Skeletal muscle tissue (tissue), 4 donors: ENCODE measurements around the gene CELA3A. TPM values are rescaled to one million over a fixed set of nuclear protein-coding genes. Genes with fewer than 3 reads are reported as not detected.

ENCODE experiments used
- H3K27ac ChIP-seq: one replicate; pipeline ENCODE4 v1.7.0; 2013; ENCODE audit warnings: mild to moderate bottlenecking, low read depth, low read length, inconsistent platforms
- H3K27me3 ChIP-seq, 3 donors: one replicate each; pipeline ENCODE4 v1.7.0; 2013; ENCODE audit warnings: low read length in 3 of 3; ENCODE audit not compliant: control insufficient read depth in 3 of 3, insufficient read depth in 3 of 3
- H3K36me3 ChIP-seq, 3 donors: one replicate each; pipeline ENCODE4 v1.7.0; 2013; ENCODE audit warnings: low read length in 3 of 3; ENCODE audit not compliant: control insufficient read depth in 3 of 3, insufficient read depth in 3 of 3
- H3K4me1 ChIP-seq, 3 donors: one replicate each; pipeline ENCODE4 v1.7.0; 2013; ENCODE audit warnings: low read length in 3 of 3, mild to moderate bottlenecking in 3 of 3; ENCODE audit not compliant: control insufficient read depth in 3 of 3, insufficient read depth in 3 of 3
- H3K4me3 ChIP-seq, 3 donors: one replicate each; pipeline ENCODE4 v1.7.0; 2013; ENCODE audit warnings: low read length in 3 of 3
- H3K9ac ChIP-seq, 3 donors: one replicate each; pipeline ENCODE4 v1.7.0; 2013; ENCODE audit warnings: low read length in 3 of 3, mild to moderate bottlenecking in 3 of 3, moderate library complexity in 2 of 3, low read depth in 1 of 3
- H3K9me3 ChIP-seq, 3 donors: one replicate each; pipeline ENCODE4 v1.7.0; 2013; ENCODE audit warnings: low read length in 3 of 3; ENCODE audit not compliant: control insufficient read depth in 3 of 3
- total RNA-seq: library from RNA; depleted of rRNA; stranded (reverse); fragments of >200 nt; gene quantifications from one replicate; pipeline ENCODE4 v1.2.3, GENCODE V29; 2014
- donor health status: Osteomylitis.

CELA3A gene
- total RNA-seq, 1 donor from 2014 or later: not detected

- H3K27ac ChIP-seq: no peak overlapping the region
- no peak overlapping the region for H3K4me3 ChIP-seq
- H3K27me3 ChIP-seq: no peaks in the 10 kb centered on the region
- no peak overlapping the region for H3K9ac ChIP-seq
- no peaks in the 10 kb centered on the region for H3K36me3 ChIP-seq
- no peaks in the 10 kb centered on the region for H3K4me1 ChIP-seq
- H3K9me3 ChIP-seq: no peaks in the 10 kb centered on the region
Observed at GRCh38 chr1:22045604-22046228, 44.3 kb downstream of the CELA3A start.

DNA sequence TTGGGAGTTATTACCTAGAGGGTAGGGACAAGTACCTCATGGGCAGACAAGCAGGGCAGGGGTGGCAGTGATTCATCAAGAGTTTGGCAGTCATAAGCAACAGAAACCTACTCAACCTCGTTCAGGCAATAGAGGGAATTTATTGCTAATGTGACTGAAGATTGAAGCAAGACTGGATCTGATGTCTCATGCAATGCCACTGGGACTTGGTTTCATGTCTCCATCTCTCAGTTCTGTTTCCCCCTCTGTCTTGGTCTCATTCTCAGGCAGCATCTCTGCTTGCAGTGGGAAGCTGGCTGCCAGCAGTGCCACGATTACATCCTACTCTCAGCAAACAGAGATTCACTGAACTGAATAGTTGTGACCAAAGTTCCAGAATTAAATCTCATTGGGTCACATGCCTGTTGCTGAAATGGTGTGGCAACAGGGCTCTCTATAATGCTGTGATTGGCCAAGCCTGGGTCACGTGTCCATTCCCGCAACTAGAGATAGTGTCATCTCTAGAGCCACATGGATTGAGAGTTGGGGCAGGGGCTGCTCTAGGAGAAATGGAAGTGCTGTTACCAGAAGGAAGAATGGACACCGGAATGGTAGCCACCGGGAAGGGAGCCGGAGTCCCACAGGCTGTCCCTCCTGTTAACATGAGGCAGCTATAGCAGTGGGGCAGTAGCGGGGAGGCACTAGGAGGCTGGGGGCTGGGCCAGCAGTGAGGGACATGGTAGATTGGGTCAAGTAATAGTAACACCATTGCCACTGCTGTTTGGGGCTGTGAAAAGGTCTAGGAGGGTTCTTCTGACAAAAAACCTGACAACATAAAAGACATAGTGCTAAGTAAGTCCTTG is 47.1 kb downstream of the CELA3A start:
- no peaks in the 10 kb centered on the region for H3K27me3 ChIP-seq
- H3K9ac ChIP-seq: no peak overlapping the region
- H3K27ac ChIP-seq: no peak overlapping the region
- no peaks in the 10 kb centered on the region for H3K9me3 ChIP-seq
- no peak overlapping the region for H3K4me3 ChIP-seq
- no peaks in the 10 kb centered on the region for H3K36me3 ChIP-seq
- H3K4me1 ChIP-seq: peaks cover 3 to 8% (median 3%) of the 10 kb centered on the region in 3 donors

- Histone ChIP-seq H3K9me3 (no peaks in the 10 kb centered on the region), H3K36me3 (no peaks in the 10 kb centered on the region), H3K4me1 (peaks cover 13 to 21% (median 15%) of the 10 kb centered on the region in 3 donors), H3K4me3 (no peak overlapping the region), H3K27ac (no peak overlapping the region), H3K9ac (no peak overlapping the region), H3K27me3 (no peaks in the 10 kb centered on the region)
Observed at GRCh38 chr1:22050330-22050729, 48.9 kb downstream of the CELA3A start.

DNA sequence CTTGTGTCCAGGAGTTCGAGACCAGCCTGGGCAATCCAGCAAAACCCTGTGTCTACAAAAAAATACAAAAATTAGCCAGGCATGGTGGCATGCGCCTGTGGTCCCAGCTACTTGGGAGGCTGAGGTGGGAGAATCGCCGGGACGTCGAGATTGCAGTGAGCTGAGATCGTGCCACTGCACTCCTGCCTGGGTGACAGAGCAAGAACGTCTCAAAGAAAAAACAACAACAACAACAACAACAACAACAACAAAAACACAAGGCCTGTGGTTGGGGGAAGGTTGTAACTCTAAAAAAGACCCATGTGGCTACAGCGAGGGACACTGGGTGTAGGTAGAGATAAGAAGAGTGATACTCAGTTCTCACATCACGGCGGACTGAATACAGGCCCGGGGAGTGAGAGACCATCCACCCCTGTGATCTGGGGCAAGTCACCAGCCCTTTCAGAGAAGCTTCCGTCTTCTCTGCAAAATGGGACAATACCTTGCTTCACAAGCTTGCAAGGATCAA is 50.2 kb downstream of the CELA3A start:
- Histone ChIP-seq H3K4me3 (no peak overlapping the region), H3K9me3 (no peaks in the 10 kb centered on the region), H3K27ac (no peak overlapping the region), H3K36me3 (no peaks in the 10 kb centered on the region), H3K27me3 (no peaks in the 10 kb centered on the region), H3K4me1 (peaks cover 24 to 34% (median 27%) of the 10 kb centered on the region in 3 donors), H3K9ac (peak overlapping the region in 1 of 3 donors; percentile 90)

DNA sequence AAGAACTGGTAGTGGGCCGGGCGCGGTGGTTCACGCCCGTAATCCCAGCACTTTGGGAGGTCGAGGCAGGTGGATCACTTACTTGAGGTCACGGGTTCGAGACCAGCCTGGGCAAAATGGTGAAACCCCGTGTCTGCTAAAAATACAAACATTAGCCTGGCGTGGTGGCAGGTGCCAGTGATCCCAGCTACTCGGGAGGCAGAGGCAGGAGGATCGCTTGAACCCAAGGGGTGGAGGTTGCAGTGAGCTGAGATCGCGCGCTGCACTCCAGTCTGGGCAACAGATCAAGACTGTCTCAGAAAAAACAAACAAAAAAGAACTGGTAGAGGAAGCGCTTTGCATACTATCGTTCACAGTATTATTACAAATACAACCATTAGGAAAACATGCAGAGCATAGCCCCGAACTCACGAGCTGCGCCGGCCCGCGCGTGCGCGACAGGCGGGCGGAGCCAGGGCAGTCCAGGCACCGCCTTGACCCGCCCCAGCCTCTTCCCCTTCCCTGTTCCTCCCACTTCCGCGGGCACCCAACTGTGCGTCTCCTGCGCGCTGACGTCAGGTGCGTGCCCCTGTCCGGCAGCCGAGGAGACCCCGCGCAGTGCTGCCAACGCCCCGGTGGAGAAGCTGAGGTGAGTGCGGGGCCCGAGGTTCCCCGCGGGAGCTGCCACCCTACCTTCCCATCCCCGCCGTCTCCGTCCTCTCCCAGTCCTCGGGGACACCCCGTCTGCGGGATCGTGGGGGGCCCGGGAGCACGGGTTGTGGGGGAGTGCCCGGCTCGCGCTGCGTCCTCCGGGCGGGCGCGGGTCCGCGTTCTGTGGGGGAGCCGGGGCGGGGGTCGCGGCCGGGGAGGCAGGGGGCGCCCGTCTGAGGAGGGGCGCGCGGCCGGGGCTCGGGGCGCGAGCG is 50.9 kb downstream of the CELA3A start, which contains the start of gene CDC42:
CDC42 (plus strand) TSS at position 595 of the 902 bp plus-strand sequence. CDS start 25,770 bp downstream, outside the sequence.
- Histone ChIP-seq H3K4me3 (peak within 1 kb of the TSS; percentile 83 to 87 (median 85)), H3K9ac (peak within 1 kb of the TSS; percentile 89 to 91 (median 90)), H3K27ac (peak within 1 kb of the TSS; percentile 95), H3K27me3 (no peaks in the 10 kb centered on the region), H3K9me3 (no peaks in the 10 kb centered on the region), H3K4me1 (peaks cover 31 to 41% (median 34%) of the 10 kb centered on the region in 3 donors), H3K36me3 (no peaks in the 10 kb centered on the region)

DNA sequence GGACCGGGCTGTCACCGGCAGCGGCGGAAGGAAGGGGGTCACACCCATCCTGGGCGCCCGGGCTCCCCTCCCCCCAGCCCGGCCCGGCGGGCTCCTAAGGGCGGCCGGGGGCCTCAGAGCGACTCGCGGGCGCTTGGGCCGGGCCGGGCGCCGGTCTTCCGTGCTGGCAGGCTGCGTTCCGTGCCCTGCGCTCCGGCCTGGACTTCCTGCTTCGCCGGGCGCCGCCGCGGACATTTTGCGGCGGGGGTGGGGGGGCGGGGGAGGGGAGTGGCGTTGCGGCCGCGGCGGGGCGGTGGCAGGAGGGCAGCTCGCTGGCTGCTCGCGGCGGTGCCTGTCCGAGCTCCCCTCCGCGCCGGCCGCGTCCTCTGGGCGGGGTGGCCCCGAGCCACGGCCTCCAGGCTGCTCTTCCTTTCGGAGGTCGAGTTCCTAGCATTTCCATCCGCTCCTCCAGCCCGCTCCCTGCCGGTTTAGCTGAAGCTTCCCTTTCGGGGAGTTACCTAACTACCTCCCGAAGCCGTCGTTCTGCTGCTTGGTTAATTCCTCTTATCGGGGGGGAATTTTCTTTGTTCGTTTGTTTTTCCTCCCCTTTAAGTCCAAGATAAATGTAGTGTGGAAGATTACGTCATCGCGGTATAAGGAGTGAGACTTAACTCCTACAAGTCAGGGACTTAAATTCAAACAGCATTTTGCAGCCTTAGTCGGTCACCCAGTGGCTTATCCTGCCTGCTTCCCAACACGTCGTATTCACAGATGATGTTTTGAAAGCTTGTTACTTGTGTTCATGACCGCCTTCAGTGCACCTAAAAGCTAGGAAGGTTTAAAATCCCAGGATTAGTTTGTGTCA is 51.8 kb downstream of the CELA3A start:
- Histone ChIP-seq H3K4me1 (peaks cover 37 to 50% (median 37%) of the 10 kb centered on the region in 3 donors), H3K4me3 (peak overlapping the region; percentile 82 to 87 (median 85)), H3K27me3 (no peaks in the 10 kb centered on the region), H3K27ac (peak overlapping the region; percentile 95), H3K36me3 (no peaks in the 10 kb centered on the region), H3K9ac (peak overlapping the region; percentile 89 to 90 (median 89)), H3K9me3 (no peaks in the 10 kb centered on the region)

DNA sequence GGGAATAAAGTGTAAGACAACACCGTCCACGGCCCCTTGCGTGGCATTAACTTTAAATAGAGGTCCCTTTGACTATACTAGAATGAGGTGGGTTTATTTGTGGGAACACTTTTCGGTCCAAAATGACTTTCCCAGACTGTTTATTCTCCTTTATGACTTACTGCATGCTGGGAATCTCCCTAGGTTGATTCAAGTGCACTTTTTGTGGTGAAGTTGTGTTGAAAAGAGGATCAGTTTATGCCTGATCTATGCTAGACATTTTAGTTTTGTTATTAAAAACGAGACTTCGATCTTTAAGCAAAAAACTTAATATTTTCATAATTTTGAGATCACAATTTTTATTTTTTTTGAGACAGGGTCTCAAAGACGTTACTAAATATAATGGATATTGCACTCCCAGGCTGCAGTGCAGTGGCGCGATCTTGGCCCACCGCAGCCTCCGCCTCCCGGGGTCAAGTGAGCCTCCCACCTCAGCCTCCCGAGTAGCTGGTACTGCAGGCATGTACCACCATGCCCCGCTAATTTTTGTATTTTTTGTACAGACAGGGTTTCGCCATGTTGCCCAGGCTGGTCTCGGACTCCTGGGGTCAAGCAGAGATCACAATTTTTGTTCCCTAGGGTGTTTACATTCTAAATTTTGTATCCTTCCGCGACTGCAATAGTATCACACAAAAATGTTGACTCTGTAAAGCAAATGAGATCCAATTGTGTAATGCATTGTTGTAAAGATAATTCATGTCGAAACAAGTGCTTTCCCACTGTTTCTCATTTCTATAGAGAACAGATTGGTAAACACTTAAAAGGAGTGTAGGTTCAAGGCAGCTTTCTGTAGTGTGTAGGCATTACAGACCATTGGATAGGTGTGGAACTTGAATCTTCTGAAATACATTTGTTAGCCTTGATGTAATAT is 52.7 kb downstream of the CELA3A start:
- H3K4me1 ChIP-seq: peaks cover 37 to 54% (median 38%) of the 10 kb centered on the region in 3 donors
- H3K36me3 ChIP-seq: no peaks in the 10 kb centered on the region
- no peaks in the 10 kb centered on the region for H3K9me3 ChIP-seq

GRCh38 chr1:22055463-22055862 is 54.0 kb downstream of the CELA3A start:
- Histone ChIP-seq H3K9me3 (no peaks in the 10 kb centered on the region), H3K36me3 (no peaks in the 10 kb centered on the region), H3K27ac (no peak overlapping the region), H3K4me1 (peaks cover 37 to 54% (median 38%) of the 10 kb centered on the region in 3 donors), H3K9ac (peak overlapping the region in 2 of 3 donors; percentile 57 to 60), H3K27me3 (no peaks in the 10 kb centered on the region), H3K4me3 (peak overlapping the region in 2 of 3 donors; percentile 7 to 29)

More for the DNA sequence above, 52.7 kb downstream of the CELA3A start:
- Histone ChIP-seq H3K4me3 (peak overlapping the region; percentile 82 to 87 (median 85)), H3K27me3 (no peaks in the 10 kb centered on the region), H3K27ac (peak overlapping the region; percentile 95), H3K9ac (peak overlapping the region; percentile 78 to 89 (median 83))
